Testis (tissue), 2 donors: Measurements from ENCODE around the gene CAVIN2.

Experiments used
- POLR2A ChIP-seq: fragments of 450-650 bp; IDR thresholded peaks from one replicate; pipeline ENCODE4 v1.6.1; 2017; ENCODE audit warnings: antibody characterized with exemption, mild to moderate bottlenecking, moderate library complexity
- TF ChIP-seq, protein P1 (sequence below), 3 experiments: fragments of 450-650 bp in 2 of 3; fragments of 200-600 bp in 1 of 3; sonication (generic) in 1 of 3; IDR thresholded peaks; one replicate each; pipeline ENCODE4 v1.5.1; 2016 to 2019; ENCODE audit warnings: antibody characterized with exemption in 3 of 3, mild to moderate bottlenecking in 2 of 3, moderate library complexity in 1 of 3

DNA sequence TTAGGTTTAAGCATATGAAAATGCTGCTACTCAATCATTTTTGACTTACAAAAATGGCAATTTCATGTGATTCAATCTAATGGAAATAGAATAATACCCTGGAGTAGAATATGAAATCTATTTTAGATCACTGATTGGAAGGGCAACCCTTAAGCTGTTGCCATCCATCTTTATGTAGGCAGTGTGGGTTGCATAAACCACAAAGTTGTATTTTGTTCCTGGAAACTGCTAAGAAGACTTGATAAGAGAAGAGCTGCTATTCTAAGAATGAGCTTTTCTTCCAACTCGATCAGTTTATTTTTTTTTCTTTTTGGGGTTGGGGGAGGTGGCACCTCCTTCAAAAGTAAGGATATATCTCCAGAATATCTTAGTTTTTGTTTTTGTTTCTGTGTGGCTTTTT is 60.2 kb downstream of the CAVIN2 start:
- TF ChIP-seq, protein P1, sequence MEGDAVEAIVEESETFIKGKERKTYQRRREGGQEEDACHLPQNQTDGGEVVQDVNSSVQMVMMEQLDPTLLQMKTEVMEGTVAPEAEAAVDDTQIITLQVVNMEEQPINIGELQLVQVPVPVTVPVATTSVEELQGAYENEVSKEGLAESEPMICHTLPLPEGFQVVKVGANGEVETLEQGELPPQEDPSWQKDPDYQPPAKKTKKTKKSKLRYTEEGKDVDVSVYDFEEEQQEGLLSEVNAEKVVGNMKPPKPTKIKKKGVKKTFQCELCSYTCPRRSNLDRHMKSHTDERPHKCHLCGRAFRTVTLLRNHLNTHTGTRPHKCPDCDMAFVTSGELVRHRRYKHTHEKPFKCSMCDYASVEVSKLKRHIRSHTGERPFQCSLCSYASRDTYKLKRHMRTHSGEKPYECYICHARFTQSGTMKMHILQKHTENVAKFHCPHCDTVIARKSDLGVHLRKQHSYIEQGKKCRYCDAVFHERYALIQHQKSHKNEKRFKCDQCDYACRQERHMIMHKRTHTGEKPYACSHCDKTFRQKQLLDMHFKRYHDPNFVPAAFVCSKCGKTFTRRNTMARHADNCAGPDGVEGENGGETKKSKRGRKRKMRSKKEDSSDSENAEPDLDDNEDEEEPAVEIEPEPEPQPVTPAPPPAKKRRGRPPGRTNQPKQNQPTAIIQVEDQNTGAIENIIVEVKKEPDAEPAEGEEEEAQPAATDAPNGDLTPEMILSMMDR (IDR thresholded peaks at IDR 0.05) = no peak
- no peak for TF ChIP-seq POLR2A
